Psoas muscle (tissue), 8 donors: ENCODE results near the gene HAX1. TPM values are rescaled to one million over a fixed set of nuclear protein-coding genes. Genes with fewer than 3 reads are reported as not detected.
"Not testable (repeated sequence)": the region's sequence is repeated elsewhere in the genome, so short reads cannot be mapped to it uniquely, and the experiment has no call there.

Experiments used
- ATAC-seq, 4 donors: fragments of 200-7000 bp; cut with Tn5 transposase; one replicate each; pipeline ENCODE4 v1.9.1; 2020; ENCODE audit warnings: moderate library complexity in 3 of 4, mild to moderate bottlenecking in 2 of 4
- DNase-seq, 2 donors: peaks; one replicate each; pipeline ENCODE4 v3.0.0-alpha.2; 2020
- H3K27ac ChIP-seq: fragments of 200-600 bp; one replicate; pipeline ENCODE4 v1.8.0; 2022
- H3K27me3 ChIP-seq, 3 donors: fragments of 200-600 bp in 1 of 3; one replicate each; pipeline versions ENCODE4 v1.6.1 to v1.8.0; 2013 to 2022; ENCODE audit warnings: low read length in 2 of 3, mild to moderate bottlenecking in 2 of 3, moderate library complexity in 1 of 3; ENCODE audit not compliant: insufficient read depth in 3 of 3
- H3K36me3 ChIP-seq, 2 donors: fragments of 200-600 bp in 1 of 2; one replicate each; pipeline versions ENCODE4 v1.6.1 to v1.8.0; 2013 to 2022; ENCODE audit warnings: low read depth in 1 of 2, mild to moderate bottlenecking in 1 of 2, moderate library complexity in 1 of 2; ENCODE audit not compliant: insufficient read depth in 1 of 2
- H3K4me1 ChIP-seq: fragments of 200-600 bp; one replicate; pipeline ENCODE4 v1.8.0; 2022
- H3K4me3 ChIP-seq: fragments of 200-600 bp; one replicate; pipeline ENCODE4 v1.8.0; 2022; ENCODE audit warnings: mild to moderate bottlenecking
- H3K9me3 ChIP-seq: fragments of 200-600 bp; one replicate; pipeline ENCODE4 v1.8.0; 2022
- CTCF ChIP-seq: fragments of 200-600 bp; IDR thresholded peaks from one replicate; pipeline ENCODE4 v1.8.0; 2022; ENCODE audit warnings: antibody characterized with exemption
- WGBS, 3 donors: extraction: QIAGEN DNeasy Blood & Tissue Kit; methylation state at CpG; one replicate each; pipeline versions ENCODE4 v1.1.6 to v1.1.7; 2013; 5-methylcytosine and 5-hydroxymethylcytosine counted together
- intact Hi-C, 2 donors: fragments of 100-400 bp; cut with DNase I; formaldehyde crosslinking; loops; one replicate each; pipeline versions ENCODE4 v1.11.0 to v1.14.2; 2022
- polyA plus RNA-seq, 3 donors: library from polyadenylated mRNA; stranded (reverse); fragments of 200-250 nt; gene quantifications; one replicate each; pipeline ENCODE4 v1.2.3, GENCODE V29; 2013
- total RNA-seq, 4 donors: library from RNA; stranded (reverse); fragmentation: NEBNext Ultra II Directional in 2 of 4; extraction: Animal tissue kit (Norgen Biotek cat#: 25700) in 2 of 4; gene quantifications; one replicate each; pipeline versions ENCODE4 v1.2.1 to v1.2.4, GENCODE V29; 2021 to 2023
- donor health status: healthy with polysubstance abuse.
- donor health status: DM: no; HTN: no; CAD: no; lungs with moderate emphysema.
- donor health status: Bipolar disorder and iron deficiency.
- donor health status: healthy.
- donor health status: DM: yes; HTN: yes; CAD: no.
- donor health status: DM: no; HTN: no; CAD: no.
- donor health status: DM: no; HTN: no; CAD: no.
- donor health status: DM: yes; HTN: yes; CAD: no.

The HAX1 gene
- total and polyA plus RNA-seq, 7 donors = 110 to 154 (median 143) TPM

- no peaks in the 10 kb centered on the region for H3K36me3 ChIP-seq
- WGBS, 3 donors = 78 to 81% (median 81%) methylated on average over 3 of the region's 3 CpGs
- H3K4me1 ChIP-seq = no peaks in the 10 kb centered on the region
- H3K27ac ChIP-seq = no peak overlapping the region
- intact Hi-C loops = no loop called here
- TF ChIP-seq CTCF = no peak
- no peak for DNase-seq
- H3K27me3 ChIP-seq = no peaks in the 10 kb centered on the region
- no peaks in the 10 kb centered on the region for H3K9me3 ChIP-seq
- no peak for ATAC-seq
- H3K4me3 ChIP-seq = no peak overlapping the region
Measured at GRCh38 chr1:154306151-154306550, 33.7 kb downstream of the HAX1 start.

- H3K27me3 ChIP-seq, H3K36me3 ChIP-seq, intact Hi-C loops, H3K27ac ChIP-seq, H3K9me3 ChIP-seq, H3K4me1 ChIP-seq, ATAC-seq, DNase-seq, H3K4me3 ChIP-seq: not testable (repeated sequence)
- 57 to 67% (median 58%) methylated on average over 4 of the region's 4 CpGs for WGBS, 3 donors
Measured at GRCh38 chr1:154307670-154308270, 35.3 kb downstream of the HAX1 start.

GRCh38 chr1:154309136-154309535, 36.7 kb downstream of the HAX1 start:
- H3K9me3 ChIP-seq, ATAC-seq, H3K4me1 ChIP-seq, DNase-seq, H3K27ac ChIP-seq, intact Hi-C loops, H3K36me3 ChIP-seq, H3K4me3 ChIP-seq, H3K27me3 ChIP-seq: not testable (repeated sequence)
- WGBS, 3 donors = 77 to 83% (median 79%) methylated on average over 7 of the region's 7 CpGs

GRCh38 chr1:154312229-154313065, 40.0 kb downstream of the HAX1 start:
- H3K9me3 ChIP-seq, H3K4me3 ChIP-seq, H3K27ac ChIP-seq, intact Hi-C loops, H3K27me3 ChIP-seq, H3K36me3 ChIP-seq, DNase-seq, ATAC-seq, H3K4me1 ChIP-seq: not testable (repeated sequence)
- 67 to 73% (median 73%) methylated on average over 11 to 13 of the region's 13 CpGs for WGBS, 3 donors

- DNase-seq (no peak), ATAC-seq (no peak)
- Histone ChIP-seq H3K4me3 (no peak overlapping the region), H3K27me3 (peaks cover 0 to 4% (median 0%) of the 10 kb centered on the region in 3 donors), H3K4me1 (no peaks in the 10 kb centered on the region), H3K9me3 (no peaks in the 10 kb centered on the region), H3K36me3 (no peaks in the 10 kb centered on the region), H3K27ac (no peak overlapping the region)
- WGBS, 3 donors = 80 to 83% (median 82%) methylated on average over 10 of the region's 10 CpGs
- intact Hi-C loops = no loop called here
- no peak for TF ChIP-seq CTCF
Measured at GRCh38 chr1:154313066-154313356, 40.6 kb downstream of the HAX1 start.

GRCh38 chr1:154314226-154314625, 41.8 kb downstream of the HAX1 start:
- H3K27me3 ChIP-seq, ATAC-seq, H3K4me3 ChIP-seq, H3K36me3 ChIP-seq, H3K27ac ChIP-seq, H3K4me1 ChIP-seq, H3K9me3 ChIP-seq, DNase-seq: not testable (repeated sequence)
- intact Hi-C loops = loop anchor here in 1 of 2 donors (2.0 kb wide), 1 partner anchor 25 kb away; no protein-coding TSS in a partner anchor
- WGBS, 3 donors = 67 to 75% (median 71%) methylated on average over 3 of the region's 3 CpGs
